Peyer's patch (tissue), 4 donors: Measurements from ENCODE around the gene CDCA4. TPM values are rescaled to one million over a fixed set of nuclear protein-coding genes. Genes with fewer than 3 reads are reported as not detected.

Experiments used
- DNase-seq, 3 donors: peaks; one replicate each; pipeline ENCODE4 v3.0.0-alpha.2; 2017 to 2019
- H3K27ac ChIP-seq, 4 donors: fragments of 200-600 bp; sonication (generic); one replicate each; pipeline ENCODE4 v1.5.1; 2016 to 2019
- H3K27me3 ChIP-seq, 2 donors: fragments of 200-600 bp; sonication (generic); one replicate each; pipeline ENCODE4 v1.5.1; 2019
- H3K36me3 ChIP-seq, 3 donors: fragments of 200-600 bp; sonication (generic); one replicate each; pipeline ENCODE4 v1.5.1; 2016 to 2019
- H3K4me1 ChIP-seq, 4 donors: fragments of 200-600 bp; sonication (generic); one replicate each; pipeline ENCODE4 v1.5.1; 2016 to 2019
- H3K4me3 ChIP-seq, 4 donors: fragments of 200-600 bp; sonication (generic); 1 replicate in 3 of 4; 2 replicates in 1 of 4; pipeline ENCODE4 v1.5.1; 2016 to 2019; ENCODE audit warnings: mild to moderate bottlenecking in 1 of 4
- H3K9me3 ChIP-seq, 4 donors: fragments of 200-600 bp; sonication (generic); one replicate each; pipeline ENCODE4 v1.5.1; 2016 to 2019; ENCODE audit warnings: mild to moderate bottlenecking in 1 of 4
- POLR2A ChIP-seq, 2 donors: fragments of 450-650 bp; IDR thresholded peaks; one replicate each; pipeline ENCODE4 v1.5.1; 2017; ENCODE audit warnings: antibody characterized with exemption in 2 of 2, mild to moderate bottlenecking in 2 of 2, moderate library complexity in 2 of 2
- total RNA-seq, 4 donors: library from RNA; depleted of rRNA; stranded (reverse); fragments of >200 nt; gene quantifications; one replicate each; pipeline ENCODE4 v1.1.0, GENCODE V29; 2016
- TF ChIP-seq, protein P1 (sequence below), 6 experiments: fragments of 450-650 bp in 4 of 6; fragments of 200-600 bp in 2 of 6; sonication (generic) in 1 of 6; IDR thresholded peaks; one replicate each; pipeline ENCODE4 v1.5.1; 2017 to 2019; ENCODE audit warnings: antibody characterized with exemption in 6 of 6, mild to moderate bottlenecking in 3 of 6, moderate library complexity in 1 of 6

CDCA4 gene
- total RNA-seq, 4 donors from 2014 or later, result 3.7 to 9.1 (median 6.6) TPM

DNA sequence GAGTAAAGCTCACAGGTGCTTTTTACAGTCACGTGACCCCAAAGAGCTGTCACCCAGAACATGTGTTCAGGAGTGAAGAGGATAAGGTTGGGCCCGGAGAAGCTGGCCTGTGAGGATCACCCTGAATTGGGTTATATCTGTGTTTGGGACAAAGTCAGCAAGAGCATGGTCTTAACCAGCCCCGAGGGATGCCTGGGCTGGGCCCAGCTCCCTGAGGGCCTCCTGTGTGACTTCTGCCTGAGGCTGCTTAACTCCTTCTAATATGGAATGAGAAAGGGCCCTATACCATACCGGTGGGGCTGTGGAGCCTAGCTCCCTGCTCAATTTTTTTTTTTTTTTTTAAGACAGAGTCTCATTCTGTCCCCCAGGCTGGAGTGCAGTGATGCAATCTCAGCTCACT, 2.5 kb downstream of the CDCA4 start:
- DNase-seq, result no peak
- Histone ChIP-seq H3K4me1 (peaks cover 5 to 29% (median 19%) of the 10 kb centered on the region in 4 donors), H3K36me3 (no peaks in the 10 kb centered on the region), H3K9me3 (no peaks in the 10 kb centered on the region), H3K27me3 (no peaks in the 10 kb centered on the region), H3K4me3 (no peak overlapping the region), H3K27ac (no peak overlapping the region)
- no peak for TF ChIP-seq POLR2A (IDR thresholded peaks at IDR 0.05)
- TF ChIP-seq, protein P1, sequence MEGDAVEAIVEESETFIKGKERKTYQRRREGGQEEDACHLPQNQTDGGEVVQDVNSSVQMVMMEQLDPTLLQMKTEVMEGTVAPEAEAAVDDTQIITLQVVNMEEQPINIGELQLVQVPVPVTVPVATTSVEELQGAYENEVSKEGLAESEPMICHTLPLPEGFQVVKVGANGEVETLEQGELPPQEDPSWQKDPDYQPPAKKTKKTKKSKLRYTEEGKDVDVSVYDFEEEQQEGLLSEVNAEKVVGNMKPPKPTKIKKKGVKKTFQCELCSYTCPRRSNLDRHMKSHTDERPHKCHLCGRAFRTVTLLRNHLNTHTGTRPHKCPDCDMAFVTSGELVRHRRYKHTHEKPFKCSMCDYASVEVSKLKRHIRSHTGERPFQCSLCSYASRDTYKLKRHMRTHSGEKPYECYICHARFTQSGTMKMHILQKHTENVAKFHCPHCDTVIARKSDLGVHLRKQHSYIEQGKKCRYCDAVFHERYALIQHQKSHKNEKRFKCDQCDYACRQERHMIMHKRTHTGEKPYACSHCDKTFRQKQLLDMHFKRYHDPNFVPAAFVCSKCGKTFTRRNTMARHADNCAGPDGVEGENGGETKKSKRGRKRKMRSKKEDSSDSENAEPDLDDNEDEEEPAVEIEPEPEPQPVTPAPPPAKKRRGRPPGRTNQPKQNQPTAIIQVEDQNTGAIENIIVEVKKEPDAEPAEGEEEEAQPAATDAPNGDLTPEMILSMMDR (IDR thresholded peaks at IDR 0.05), result no peak

DNA sequence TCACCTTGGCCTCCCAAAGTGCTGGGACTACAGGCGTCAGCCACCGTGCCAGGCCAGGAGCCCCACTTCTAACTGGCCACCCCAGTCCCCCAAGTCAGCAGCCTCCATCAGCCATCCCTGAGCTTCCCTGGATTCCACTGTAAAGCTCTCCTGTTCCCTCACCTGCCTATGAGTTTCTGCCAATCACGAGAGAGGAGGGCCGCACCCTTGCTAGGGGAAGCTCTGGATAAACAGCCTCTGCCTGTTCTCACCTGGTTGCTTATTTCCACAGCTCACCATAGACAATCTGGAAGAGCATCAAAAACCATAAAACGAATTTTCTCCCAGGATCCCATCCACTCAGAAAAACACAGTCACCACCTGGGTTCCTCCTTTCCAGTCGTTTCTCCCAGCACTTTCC, 5.0 kb downstream of the CDCA4 start:
- DNase-seq, result no peak
- H3K4me1 ChIP-seq, result peaks cover 0 to 30% (median 16%) of the 10 kb centered on the region in 4 donors
- no peak overlapping the region for H3K4me3 ChIP-seq
- H3K27me3 ChIP-seq, result no peaks in the 10 kb centered on the region
- H3K36me3 ChIP-seq, result peaks cover 0 to 5% (median 0%) of the 10 kb centered on the region in 3 donors
- H3K9me3 ChIP-seq, result no peaks in the 10 kb centered on the region
- no peak overlapping the region for H3K27ac ChIP-seq
- no peak for TF ChIP-seq POLR2A (IDR thresholded peaks at IDR 0.05)
- TF ChIP-seq, protein P1 (IDR thresholded peaks at IDR 0.05), result no peak

DNA sequence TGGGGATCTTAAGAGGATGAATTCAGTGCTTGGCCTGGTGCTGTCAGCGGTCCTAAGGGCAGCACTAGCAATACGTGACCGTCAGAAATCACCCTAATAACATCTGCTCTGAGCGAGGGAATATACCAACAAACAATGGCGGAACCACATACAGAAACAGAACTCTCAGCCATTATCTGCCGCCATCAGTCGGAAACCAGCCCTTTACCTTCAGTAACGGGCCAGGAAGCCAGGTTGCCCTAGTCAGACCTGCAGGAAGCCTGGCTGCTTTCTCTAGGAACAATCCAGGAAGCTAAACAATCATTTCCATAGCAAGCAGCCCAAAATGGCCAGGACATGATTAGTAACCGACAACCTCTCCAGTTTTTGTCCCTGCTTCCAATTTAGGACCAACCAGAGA, 5.6 kb downstream of the CDCA4 start:
- peaks cover 0 to 30% (median 14%) of the 10 kb centered on the region in 4 donors for H3K4me1 ChIP-seq
- no peak overlapping the region for H3K4me3 ChIP-seq
- no peaks in the 10 kb centered on the region for H3K9me3 ChIP-seq
- no peaks in the 10 kb centered on the region for H3K27me3 ChIP-seq
- no peak overlapping the region for H3K27ac ChIP-seq
- TF ChIP-seq POLR2A (IDR thresholded peaks at IDR 0.05), result no peak
- TF ChIP-seq, protein P1 (IDR thresholded peaks at IDR 0.05), result no peak
- DNase-seq, result no peak
- peaks cover 0 to 10% (median 0%) of the 10 kb centered on the region in 3 donors for H3K36me3 ChIP-seq

DNA sequence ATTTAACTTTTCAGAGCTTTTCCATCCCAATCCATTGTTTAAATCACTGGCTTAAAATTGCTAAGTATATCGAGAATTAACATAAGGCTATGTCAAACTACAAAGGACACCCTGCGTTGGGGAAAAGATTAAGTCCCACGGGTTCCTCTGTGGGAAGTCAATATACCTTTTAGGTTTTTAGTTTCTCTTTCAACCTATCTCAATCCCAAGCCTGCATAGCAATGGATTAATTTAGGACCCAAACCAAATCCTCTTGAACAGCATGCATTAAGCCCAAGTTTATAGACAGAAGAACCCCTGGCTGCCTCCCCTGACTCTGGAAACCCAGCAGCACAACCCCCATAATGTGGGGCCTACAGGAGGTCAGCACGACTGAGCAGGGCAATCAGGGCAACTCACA, 6.3 kb downstream of the CDCA4 start:
- peaks cover 0 to 24% (median 8%) of the 10 kb centered on the region in 4 donors for H3K4me1 ChIP-seq
- DNase-seq, result no peak

DNA sequence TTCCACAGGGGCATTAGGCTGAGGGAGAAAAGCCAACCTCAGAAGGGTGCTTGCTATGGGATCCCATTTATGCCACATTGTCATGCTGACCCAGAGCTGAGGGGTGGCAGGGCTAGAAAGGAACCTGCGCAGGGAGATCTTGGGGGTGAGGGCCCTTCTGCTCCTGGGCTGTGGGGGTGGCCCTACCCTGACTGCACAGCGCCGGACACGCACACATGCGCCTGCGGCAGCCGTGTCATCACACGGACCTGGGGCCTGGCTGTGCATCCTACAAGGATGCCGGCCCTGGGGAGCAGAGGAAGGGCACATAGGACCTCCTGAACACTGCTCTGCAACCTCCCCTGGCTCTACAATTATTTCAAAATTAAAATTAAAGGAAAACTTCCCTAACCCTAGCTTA, 6.9 kb downstream of the CDCA4 start:
- Histone ChIP-seq H3K4me1 (peaks cover 0 to 18% (median 3%) of the 10 kb centered on the region in 4 donors), H3K36me3 (peaks cover 0 to 20% (median 0%) of the 10 kb centered on the region in 3 donors), H3K4me3 (no peak overlapping the region), H3K27me3 (no peaks in the 10 kb centered on the region), H3K27ac (no peak overlapping the region), H3K9me3 (no peaks in the 10 kb centered on the region)
- no peak for DNase-seq
- TF ChIP-seq, protein P1 (IDR thresholded peaks at IDR 0.05), result no peak
- no peak for TF ChIP-seq POLR2A (IDR thresholded peaks at IDR 0.05)

More for the DNA sequence above, 6.3 kb downstream of the CDCA4 start:
- Histone ChIP-seq H3K4me3 (no peak overlapping the region), H3K27ac (no peak overlapping the region), H3K36me3 (peaks cover 0 to 16% (median 0%) of the 10 kb centered on the region in 3 donors), H3K27me3 (no peaks in the 10 kb centered on the region), H3K9me3 (no peaks in the 10 kb centered on the region)
- TF ChIP-seq, protein P1 (IDR thresholded peaks at IDR 0.05), result no peak
- no peak for TF ChIP-seq POLR2A (IDR thresholded peaks at IDR 0.05)
